ENCODE measurements around the gene COL15A1. TPM values are rescaled to one million over a fixed set of nuclear protein-coding genes. Genes with fewer than 3 reads are reported as not detected.

Gene COL15A1
- total RNA-seq, 1 donor from 2014 or later: 8.0 TPM

GRCh38 chr9:98971168-98971914, 27.6 kb downstream of the COL15A1 start:
- Histone ChIP-seq H3K4me1 (peaks cover 11% of the 10 kb centered on the region), H3K27me3 (ENCODE audit: low read depth) (peaks cover 6% of the 10 kb centered on the region), H3K9me3 (no peaks in the 10 kb centered on the region), H3K36me3 (no peaks in the 10 kb centered on the region), H3K4me3 (no peak overlapping the region), H3K27ac (no peak overlapping the region)
- DNase-seq (no peak), ATAC-seq (no peak)
- intact Hi-C loops (cut with DNase I): no loop called here
- no peak for TF ChIP-seq CTCF (IDR thresholded peaks at IDR 0.05)

GRCh38 chr9:98971915-98972223, 28.2 kb downstream of the COL15A1 start:
- TF ChIP-seq CTCF (IDR thresholded peaks at IDR 0.05): no peak
- peaks cover 11% of the 10 kb centered on the region for H3K4me1 ChIP-seq
- DNase-seq (no peak), ATAC-seq (no peak)
- no peaks in the 10 kb centered on the region for H3K36me3 ChIP-seq
- no peaks in the 10 kb centered on the region for H3K9me3 ChIP-seq
- intact Hi-C loops (cut with DNase I): no loop called here
- peaks cover 6% of the 10 kb centered on the region for H3K27me3 ChIP-seq (ENCODE audit: low read depth)
- no peak overlapping the region for H3K4me3 ChIP-seq
- H3K27ac ChIP-seq: no peak overlapping the region

- no peak for ATAC-seq
- Histone ChIP-seq H3K9me3 (no peaks in the 10 kb centered on the region), H3K4me1 (peaks cover 11% of the 10 kb centered on the region), H3K36me3 (no peaks in the 10 kb centered on the region), H3K27ac (no peak overlapping the region), H3K4me3 (no peak overlapping the region), H3K27me3 (ENCODE audit: low read depth) (peaks cover 6% of the 10 kb centered on the region)
- intact Hi-C loops (cut with DNase I): no loop called here
- DNase-seq: no peak
- no peak for TF ChIP-seq CTCF (IDR thresholded peaks at IDR 0.05)
Observed at GRCh38 chr9:98972716-98973115, 29.0 kb downstream of the COL15A1 start.

GRCh38 chr9:98973171-98973570, 29.5 kb downstream of the COL15A1 start:
- Histone ChIP-seq H3K4me3 (no peak overlapping the region), H3K9me3 (no peaks in the 10 kb centered on the region), H3K27ac (no peak overlapping the region), H3K36me3 (no peaks in the 10 kb centered on the region), H3K27me3 (ENCODE audit: low read depth) (peaks cover 6% of the 10 kb centered on the region), H3K4me1 (peaks cover 11% of the 10 kb centered on the region)
- no peak for TF ChIP-seq CTCF (IDR thresholded peaks at IDR 0.05)
- DNase-seq (no peak), ATAC-seq (no peak)
- intact Hi-C loops (cut with DNase I): no loop called here

- Histone ChIP-seq H3K36me3 (no peaks in the 10 kb centered on the region), H3K27me3 (ENCODE audit: low read depth) (peaks cover 6% of the 10 kb centered on the region), H3K27ac (no peak overlapping the region), H3K4me3 (no peak overlapping the region), H3K4me1 (peaks cover 11% of the 10 kb centered on the region), H3K9me3 (no peaks in the 10 kb centered on the region)
- no peak for ATAC-seq
- no peak for DNase-seq
- intact Hi-C loops (cut with DNase I): no loop called here
- TF ChIP-seq CTCF (IDR thresholded peaks at IDR 0.05): no peak
Observed at GRCh38 chr9:98973576-98973975, 29.9 kb downstream of the COL15A1 start.

All from lower lobe of right lung (tissue), 2 donors.